Measurements from ENCODE around the gene PET100.

Gene PET100

GRCh38 chr19:7629347-7630054 lies at the start of gene PET100, which contains the start of gene XAB2:
Gene PET100 (plus strand): TSS chr19:7629793. CDS start chr19:7629834, 41 bp downstream.
Gene XAB2 (minus strand): TSS chr19:7629545. CDS start chr19:7629527, 18 bp downstream.
- ATAC-seq (replicated peaks), result peak; percentile 99 to 100
- H3K4me3 Mint-ChIP-seq, result peak within 1 kb of the TSS; percentile 96 to 97
- H3K9me3 Mint-ChIP-seq, result no peaks in the 10 kb centered on the region
- peaks cover 38 to 59% of the 10 kb centered on the region in 2 donors for H3K4me1 Mint-ChIP-seq
- H3K27ac Mint-ChIP-seq, result peak within 1 kb of the TSS; percentile 96
- peaks cover 36 to 45% of the 10 kb centered on the region in 2 donors for H3K36me3 Mint-ChIP-seq
- peak; percentile 95 for DNase-seq
- H3K27me3 Mint-ChIP-seq, result no peaks in the 10 kb centered on the region

- Mint-ChIP-seq H3K27me3 (peaks cover 0 to 6% of the 10 kb centered on the region in 2 donors), H3K4me1 (no peaks in the 10 kb centered on the region), H3K36me3 (peaks cover 0 to 4% of the 10 kb centered on the region in 2 donors), H3K9me3 (peaks cover 0 to 2% of the 10 kb centered on the region in 2 donors), H3K27ac (no peak overlapping the region), H3K4me3 (no peak overlapping the region)
- DNase-seq (no peak), ATAC-seq (replicated peaks) (no peak)
These were observed 47.1 kb upstream of the PET100 start for GRCh38 chr19:7582446-7582845.

- Mint-ChIP-seq H3K27me3 (peaks cover 25 to 31% of the 10 kb centered on the region in 2 donors), H3K4me1 (no peaks in the 10 kb centered on the region), H3K4me3 (no peak overlapping the region), H3K36me3 (no peaks in the 10 kb centered on the region), H3K9me3 (no peaks in the 10 kb centered on the region), H3K27ac (no peak overlapping the region)
- ATAC-seq (replicated peaks), result no peak
- no peak for DNase-seq
These were observed 39.8 kb upstream of the PET100 start for GRCh38 chr19:7589822-7590221.

GRCh38 chr19:7590256-7590655 lies 39.3 kb upstream of the PET100 start:
- H3K27ac Mint-ChIP-seq, result no peak overlapping the region
- DNase-seq (no peak), ATAC-seq (replicated peaks) (no peak)
- no peaks in the 10 kb centered on the region for H3K36me3 Mint-ChIP-seq
- H3K4me1 Mint-ChIP-seq, result peaks cover 0 to 2% of the 10 kb centered on the region in 2 donors
- H3K4me3 Mint-ChIP-seq, result no peak overlapping the region
- H3K27me3 Mint-ChIP-seq, result peaks cover 29 to 35% of the 10 kb centered on the region in 2 donors
- H3K9me3 Mint-ChIP-seq, result no peaks in the 10 kb centered on the region

GRCh38 chr19:7595466-7596133 lies 34.0 kb upstream of the PET100 start, which contains the start of gene CAMSAP3:
Gene CAMSAP3 (plus strand): TSS chr19:7595863. CDS start chr19:7596003, 140 bp downstream.
- H3K27me3 Mint-ChIP-seq, result peaks cover 53 to 67% of the 10 kb centered on the region in 2 donors
- H3K4me3 Mint-ChIP-seq, result peak within 1 kb of the TSS; percentile 81 to 85
- peaks cover 0 to under 1% of the 10 kb centered on the region in 2 donors for H3K9me3 Mint-ChIP-seq
- DNase-seq (peak; percentile 19), ATAC-seq (replicated peaks) (peak; percentile 86 to 89)
- H3K36me3 Mint-ChIP-seq, result peaks cover 0 to 6% of the 10 kb centered on the region in 2 donors
- peaks cover 5 to 7% of the 10 kb centered on the region in 2 donors for H3K4me1 Mint-ChIP-seq
- peak within 1 kb of the TSS; percentile 71 for H3K27ac Mint-ChIP-seq

GRCh38 chr19:7596211-7596937 lies 33.2 kb upstream of the PET100 start:
- DNase-seq, result no peak
- peaks cover 54 to 60% of the 10 kb centered on the region in 2 donors for H3K27me3 Mint-ChIP-seq
- peak overlapping the region; percentile 71 for H3K27ac Mint-ChIP-seq
- no peak for ATAC-seq (replicated peaks)
- peak overlapping the region; percentile 81 to 85 for H3K4me3 Mint-ChIP-seq
- H3K9me3 Mint-ChIP-seq, result peaks cover 2 to 4% of the 10 kb centered on the region in 2 donors
- peaks cover 2 to 10% of the 10 kb centered on the region in 2 donors for H3K36me3 Mint-ChIP-seq
- H3K4me1 Mint-ChIP-seq, result peaks cover 7% of the 10 kb centered on the region in 2 donors

- Mint-ChIP-seq H3K36me3 (peaks cover 2 to 10% of the 10 kb centered on the region in 2 donors), H3K9me3 (peaks cover 2 to 4% of the 10 kb centered on the region in 2 donors), H3K27ac (peak overlapping the region; percentile 16), H3K4me1 (peaks cover 7% of the 10 kb centered on the region in 2 donors), H3K4me3 (no peak overlapping the region), H3K27me3 (peaks cover 57 to 66% of the 10 kb centered on the region in 2 donors)
- DNase-seq (no peak), ATAC-seq (replicated peaks) (no peak)
These were observed 31.9 kb upstream of the PET100 start for GRCh38 chr19:7597689-7598088.

GRCh38 chr19:7598180-7598579 lies 31.4 kb upstream of the PET100 start:
- no peak for DNase-seq
- Mint-ChIP-seq H3K36me3 (peaks cover 2 to 10% of the 10 kb centered on the region in 2 donors), H3K9me3 (peaks cover 2 to 4% of the 10 kb centered on the region in 2 donors), H3K4me3 (no peak overlapping the region), H3K27ac (peak overlapping the region; percentile 16), H3K4me1 (peaks cover 7% of the 10 kb centered on the region in 2 donors), H3K27me3 (peaks cover 54 to 66% of the 10 kb centered on the region in 2 donors)
- ATAC-seq (replicated peaks), result no peak

- ATAC-seq (replicated peaks), result no peak
- H3K27ac Mint-ChIP-seq, result no peak overlapping the region
- peaks cover 6 to 8% of the 10 kb centered on the region in 2 donors for H3K9me3 Mint-ChIP-seq
- peak overlapping the region in 1 of 2 donors; percentile 7 for H3K4me3 Mint-ChIP-seq
- peaks cover 7 to 8% of the 10 kb centered on the region in 2 donors for H3K4me1 Mint-ChIP-seq
- DNase-seq, result no peak
- peaks cover 2 to 13% of the 10 kb centered on the region in 2 donors for H3K36me3 Mint-ChIP-seq
- H3K27me3 Mint-ChIP-seq, result peaks cover 47 to 67% of the 10 kb centered on the region in 2 donors
These were observed 28.9 kb upstream of the PET100 start for GRCh38 chr19:7600721-7601120.

GRCh38 chr19:7602240-7602934 lies 27.2 kb upstream of the PET100 start:
- Mint-ChIP-seq H3K9me3 (peaks cover 7 to 9% of the 10 kb centered on the region in 2 donors), H3K27me3 (peaks cover 45 to 57% of the 10 kb centered on the region in 2 donors), H3K4me3 (no peak overlapping the region), H3K4me1 (peaks cover 0 to 5% of the 10 kb centered on the region in 2 donors), H3K27ac (no peak overlapping the region), H3K36me3 (peaks cover 2 to 13% of the 10 kb centered on the region in 2 donors)
- ATAC-seq (replicated peaks) (no peak), DNase-seq (no peak)

- Mint-ChIP-seq H3K4me3 (no peak overlapping the region), H3K9me3 (peaks cover 7 to 9% of the 10 kb centered on the region in 2 donors), H3K27me3 (peaks cover 38 to 52% of the 10 kb centered on the region in 2 donors), H3K27ac (no peak overlapping the region), H3K36me3 (peaks cover 2 to 11% of the 10 kb centered on the region in 2 donors), H3K4me1 (peaks cover 0 to 5% of the 10 kb centered on the region in 2 donors)
- no peak for ATAC-seq (replicated peaks)
- no peak for DNase-seq
These were observed 26.6 kb upstream of the PET100 start for GRCh38 chr19:7602935-7603497.

GRCh38 chr19:7603919-7604318 lies 25.7 kb upstream of the PET100 start:
- Mint-ChIP-seq H3K27me3 (peaks cover 29 to 47% of the 10 kb centered on the region in 2 donors), H3K36me3 (peaks cover 2 to 7% of the 10 kb centered on the region in 2 donors), H3K9me3 (peaks cover 7 to 9% of the 10 kb centered on the region in 2 donors), H3K4me1 (peaks cover 0 to 5% of the 10 kb centered on the region in 2 donors), H3K4me3 (no peak overlapping the region), H3K27ac (no peak overlapping the region)
- DNase-seq (no peak), ATAC-seq (replicated peaks) (no peak)
